Measurements from ENCODE around the gene IFT27.

Gene IFT27

DNA sequence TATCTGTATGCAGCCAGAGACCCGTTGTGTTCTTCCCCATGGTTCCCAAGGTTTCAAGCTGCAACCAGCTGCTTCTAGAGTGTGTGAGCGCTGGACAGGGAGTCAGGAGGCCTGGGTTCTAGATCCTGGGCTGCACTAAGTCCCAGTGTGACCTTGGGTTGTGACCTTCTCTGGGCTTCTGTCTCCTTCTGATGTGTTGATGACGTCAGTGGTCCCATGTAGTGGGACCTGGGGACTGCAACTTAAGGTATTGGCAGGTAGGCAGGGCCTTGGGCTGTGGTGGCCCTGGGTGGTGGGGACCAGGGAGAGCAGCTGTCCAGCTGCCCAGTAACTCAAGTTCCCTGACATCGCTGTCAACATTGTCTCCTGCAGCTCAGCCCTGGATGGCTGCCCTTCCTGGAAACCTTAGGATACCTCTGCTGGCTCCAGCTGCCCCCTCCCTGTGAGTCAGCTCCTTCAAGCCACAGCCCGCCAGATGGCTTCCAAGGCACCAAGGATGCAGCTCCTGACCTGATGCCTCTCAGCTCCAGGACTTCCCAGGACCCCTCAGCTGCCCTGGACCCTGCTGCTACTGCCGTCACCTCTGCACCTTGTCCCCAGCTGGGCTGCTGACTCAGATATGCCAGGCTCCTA is 42.2 kb upstream of the IFT27 start:
- ChIA-PET CTCF (interaction anchor here (1.1 to 1.4 kb wide), 2 partner anchors 38 to 39 kb away, joined by 3 read pairs; no protein-coding TSS in a partner anchor), POLR2A (interaction anchor here (0.5 kb wide), 1 partner anchor 104 kb away, joined by 3 read pairs; no protein-coding TSS in a partner anchor)
- TF ChIP-seq, protein P1, sequence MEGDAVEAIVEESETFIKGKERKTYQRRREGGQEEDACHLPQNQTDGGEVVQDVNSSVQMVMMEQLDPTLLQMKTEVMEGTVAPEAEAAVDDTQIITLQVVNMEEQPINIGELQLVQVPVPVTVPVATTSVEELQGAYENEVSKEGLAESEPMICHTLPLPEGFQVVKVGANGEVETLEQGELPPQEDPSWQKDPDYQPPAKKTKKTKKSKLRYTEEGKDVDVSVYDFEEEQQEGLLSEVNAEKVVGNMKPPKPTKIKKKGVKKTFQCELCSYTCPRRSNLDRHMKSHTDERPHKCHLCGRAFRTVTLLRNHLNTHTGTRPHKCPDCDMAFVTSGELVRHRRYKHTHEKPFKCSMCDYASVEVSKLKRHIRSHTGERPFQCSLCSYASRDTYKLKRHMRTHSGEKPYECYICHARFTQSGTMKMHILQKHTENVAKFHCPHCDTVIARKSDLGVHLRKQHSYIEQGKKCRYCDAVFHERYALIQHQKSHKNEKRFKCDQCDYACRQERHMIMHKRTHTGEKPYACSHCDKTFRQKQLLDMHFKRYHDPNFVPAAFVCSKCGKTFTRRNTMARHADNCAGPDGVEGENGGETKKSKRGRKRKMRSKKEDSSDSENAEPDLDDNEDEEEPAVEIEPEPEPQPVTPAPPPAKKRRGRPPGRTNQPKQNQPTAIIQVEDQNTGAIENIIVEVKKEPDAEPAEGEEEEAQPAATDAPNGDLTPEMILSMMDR (IDR thresholded peaks at IDR 0.05; ENCODE audit: insufficient read depth, low read length, missing control alignments), result no peak
- H3K4me3 ChIP-seq (ENCODE audit: low read depth, low read length), result no peak overlapping the region
- no peak for DNase-seq (ENCODE audit: low read depth, low spot score)

GRCh38 chr22:36817525-36817848 is 41.6 kb upstream of the IFT27 start:
- POLR2A ChIA-PET, result no interaction called here
- TF ChIP-seq, protein P1 (IDR thresholded peaks at IDR 0.05; ENCODE audit: insufficient read depth, low read length, missing control alignments), result no peak
- no peak for DNase-seq (ENCODE audit: low read depth, low spot score)
- H3K4me3 ChIP-seq (ENCODE audit: low read depth, low read length), result no peak overlapping the region
- CTCF ChIA-PET, result no interaction called here

DNA sequence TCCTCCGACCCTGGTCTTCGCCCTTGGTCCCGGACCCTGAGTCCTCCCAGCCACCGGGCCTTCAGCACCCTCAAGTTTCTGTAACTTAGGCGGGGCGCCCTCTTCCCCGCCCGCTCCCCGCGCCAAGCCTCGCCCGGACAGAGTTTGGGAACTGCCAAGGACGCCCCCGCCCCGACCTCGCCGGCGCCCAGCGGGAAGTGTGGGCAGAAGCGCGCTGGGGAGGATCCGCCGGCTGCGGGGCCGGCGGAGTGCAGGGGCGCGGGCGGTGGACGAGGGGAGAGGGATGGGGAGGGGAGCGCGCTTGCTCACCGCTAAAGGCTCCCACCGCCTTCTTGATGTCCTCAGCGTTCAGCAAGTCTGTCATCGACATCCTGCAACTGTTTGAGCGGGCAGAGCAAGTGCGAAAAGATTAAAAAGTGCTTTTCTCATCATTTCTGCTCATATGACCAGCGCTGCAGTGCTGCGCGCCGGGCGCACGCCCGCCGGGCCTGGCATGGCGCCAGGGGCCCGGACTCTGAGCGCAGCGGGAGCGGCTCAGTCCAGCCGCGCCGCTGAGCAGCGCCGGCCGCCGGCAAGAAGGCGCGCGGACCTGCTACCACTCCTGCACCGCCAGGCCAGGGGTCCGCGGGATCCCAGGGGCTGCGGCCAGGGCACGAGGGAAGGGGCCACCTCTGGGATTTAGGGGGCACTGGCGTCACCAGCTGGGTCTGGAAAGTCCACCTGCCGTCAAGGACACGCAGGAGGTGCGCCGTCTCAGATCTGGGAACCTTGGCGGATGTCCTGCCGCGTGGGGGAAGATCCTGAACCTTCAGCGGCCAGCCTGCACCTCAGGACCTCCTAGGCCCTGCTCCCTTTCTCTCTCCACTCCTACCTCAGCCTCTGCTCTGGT is 41.0 kb upstream of the IFT27 start, which contains the start of gene PVALB:
TSS of gene PVALB (minus strand) at position 400 of the 889 bp plus-strand sequence. CDS start at position 370, 30 bp downstream.
- TF ChIP-seq, protein P1 (IDR thresholded peaks at IDR 0.05; ENCODE audit: insufficient read depth, low read length, missing control alignments), result no peak
- DNase-seq (ENCODE audit: low read depth, low spot score), result no peak
- POLR2A ChIA-PET, result no interaction called here
- no peak within 1 kb of the TSS for H3K4me3 ChIP-seq (ENCODE audit: low read depth, low read length)
- CTCF ChIA-PET, result no interaction called here

- CTCF ChIA-PET, result no interaction called here
- no peak overlapping the region for H3K4me3 ChIP-seq (ENCODE audit: low read depth, low read length)
- POLR2A ChIA-PET, result no interaction called here
- TF ChIP-seq, protein P1 (IDR thresholded peaks at IDR 0.05; ENCODE audit: insufficient read depth, low read length, missing control alignments), result no peak
- DNase-seq (ENCODE audit: low read depth, low spot score), result no peak
Measured at GRCh38 chr22:36816339-36816635, 40.4 kb upstream of the IFT27 start.

- CTCF ChIA-PET, result no interaction called here
Measured at GRCh38 chr22:36815558-36816338, 39.8 kb upstream of the IFT27 start.

More at GRCh38 chr22:36815558-36816338, 39.8 kb upstream of the IFT27 start:
- TF ChIP-seq, protein P1 (IDR thresholded peaks at IDR 0.05; ENCODE audit: insufficient read depth, low read length, missing control alignments), result no peak
- DNase-seq (ENCODE audit: low read depth, low spot score), result no peak
- POLR2A ChIA-PET, result no interaction called here
- no peak overlapping the region for H3K4me3 ChIP-seq (ENCODE audit: low read depth, low read length)
